Suprapubic skin (tissue), 4 donors: ENCODE data around the gene FLT1.

Source experiments
- EP300 ChIP-seq: sonication (generic); formaldehyde crosslinking; IDR thresholded peaks from one replicate; pipeline ENCODE4 v1.6.1; 2017; ENCODE audit warnings: antibody characterized with exemption
- POLR2AphosphoS5 ChIP-seq, 3 donors: sonication (generic); formaldehyde crosslinking; IDR thresholded peaks; one replicate each; pipeline ENCODE4 v1.6.1; 2017; ENCODE audit warnings: antibody characterized with exemption in 3 of 3
- TF ChIP-seq, protein P1 (sequence below), 2 donors: fragments of 200-600 bp in 1 of 2; fragments of 450-650 bp in 1 of 2; sonication (generic) in 1 of 2; IDR thresholded peaks; one replicate each; pipeline ENCODE4 v1.5.1; 2016 to 2019; ENCODE audit warnings: antibody characterized with exemption in 2 of 2, mild to moderate bottlenecking in 1 of 2, moderate library complexity in 1 of 2

DNA sequence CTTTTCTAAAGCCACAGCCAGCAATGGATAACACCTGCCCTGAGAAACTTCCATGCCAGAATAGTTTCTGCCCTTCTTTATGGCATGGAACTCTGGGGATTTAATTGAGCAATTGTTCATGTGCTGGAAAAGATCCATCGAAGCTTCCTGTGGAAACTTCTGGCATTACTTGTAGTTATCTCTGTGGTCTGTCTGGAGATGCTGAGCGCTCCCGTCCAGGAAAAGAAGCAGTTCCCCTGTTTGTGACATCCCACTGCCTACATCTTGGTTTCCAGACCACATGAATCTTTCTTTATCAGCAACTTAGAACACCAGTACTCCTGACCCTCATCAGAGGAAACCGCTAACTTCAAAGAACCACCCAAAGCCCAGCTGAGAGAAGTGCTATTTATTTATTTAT is 24.6 kb downstream of the FLT1 start:
- TF ChIP-seq POLR2AphosphoS5 (IDR thresholded peaks at IDR 0.05) (no peak), EP300 (no peak)
- TF ChIP-seq, protein P1, sequence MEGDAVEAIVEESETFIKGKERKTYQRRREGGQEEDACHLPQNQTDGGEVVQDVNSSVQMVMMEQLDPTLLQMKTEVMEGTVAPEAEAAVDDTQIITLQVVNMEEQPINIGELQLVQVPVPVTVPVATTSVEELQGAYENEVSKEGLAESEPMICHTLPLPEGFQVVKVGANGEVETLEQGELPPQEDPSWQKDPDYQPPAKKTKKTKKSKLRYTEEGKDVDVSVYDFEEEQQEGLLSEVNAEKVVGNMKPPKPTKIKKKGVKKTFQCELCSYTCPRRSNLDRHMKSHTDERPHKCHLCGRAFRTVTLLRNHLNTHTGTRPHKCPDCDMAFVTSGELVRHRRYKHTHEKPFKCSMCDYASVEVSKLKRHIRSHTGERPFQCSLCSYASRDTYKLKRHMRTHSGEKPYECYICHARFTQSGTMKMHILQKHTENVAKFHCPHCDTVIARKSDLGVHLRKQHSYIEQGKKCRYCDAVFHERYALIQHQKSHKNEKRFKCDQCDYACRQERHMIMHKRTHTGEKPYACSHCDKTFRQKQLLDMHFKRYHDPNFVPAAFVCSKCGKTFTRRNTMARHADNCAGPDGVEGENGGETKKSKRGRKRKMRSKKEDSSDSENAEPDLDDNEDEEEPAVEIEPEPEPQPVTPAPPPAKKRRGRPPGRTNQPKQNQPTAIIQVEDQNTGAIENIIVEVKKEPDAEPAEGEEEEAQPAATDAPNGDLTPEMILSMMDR (IDR thresholded peaks at IDR 0.05): no peak
